GM12878 (cell line): ENCODE results near the gene S1PR2. TPM values are rescaled to one million over a fixed set of nuclear protein-coding genes. Genes with fewer than 3 reads are reported as not detected.

ENCODE experiments used
- ATAC-seq: fragments of 200-7000 bp; cut with Tn5 transposase; 3 replicates; pipeline ENCODE4 v1.9.1; 2020; ENCODE audit warnings: mild to moderate bottlenecking, moderate library complexity
- BruUV-seq: library from RNA; stranded (reverse); fragments of 400-500 nt; replicated peaks from 2 replicates; lab custom pipeline; 2021; lab: Mats Ljungman, UMichigan
- CTCF ChIA-PET: fragments of 300-600 bp; sonication (Branson Sonifier 250); formaldehyde crosslinking; extraction: SDS; loops from one replicate; lab custom pipeline; 2021; ENCODE audit warnings: inconsistent platforms; lab: Yijun Ruan, JAX
- POLR2A ChIA-PET: fragments of 350-600 bp; formaldehyde crosslinking; extraction: SDS; loops from one replicate; lab custom pipeline; 2021; ENCODE audit warnings: inconsistent platforms; lab: Charles Lee
- RAD21 ChIA-PET: fragments of 300-600 bp; sonication (Branson Sonifier 250); formaldehyde crosslinking; loops from one replicate; lab custom pipeline; 2023; ENCODE audit warnings: antibody characterized with exemption; ENCODE audit not compliant: unreplicated experiment; lab: Charles Lee
- SMC1A ChIA-PET: fragments of 300-600 bp; sonication (Branson Sonifier 250); formaldehyde crosslinking; loops from one replicate; lab custom pipeline; 2023; ENCODE audit not compliant: unreplicated experiment, uncharacterized antibody; lab: Charles Lee
- DNase-seq: peaks from one replicate; pipeline ENCODE4 v3.0.0-alpha.2; 2011; ENCODE audit warnings: low read depth, low spot score
- FAIRE-seq: peaks from 3 replicates; lab custom pipeline; 2011; peaks lifted over from hg19 to GRCh38; lab: Jason Lieb, UNC
- H2AFZ ChIP-seq: 2 replicates; pipeline ENCODE4 v1.6.0; 2011; ENCODE audit warnings: low read depth, low read length, control low read depth; ENCODE audit not compliant: control insufficient read depth
- H3K27ac ChIP-seq: 2 replicates; pipeline ENCODE4 v1.5.1; 2011; ENCODE audit warnings: control low read depth; ENCODE audit not compliant: control insufficient read depth, insufficient read depth
- H3K27me3 ChIP-seq, 2 experiments: replicated peaks in 1 of 2; 2 replicates each; pipeline versions ENCODE4 v1.6.0 to v1.6.1; 2011; ENCODE audit warnings: low read length in 1 of 2; ENCODE audit not compliant: control insufficient read depth in 2 of 2, insufficient read depth in 2 of 2
- H3K36me3 ChIP-seq, 2 experiments: 2 replicates each; pipeline ENCODE4 v1.5.1; 2011; ENCODE audit warnings: low read length in 1 of 2; ENCODE audit not compliant: control insufficient read depth in 2 of 2, insufficient read depth in 2 of 2
- H3K4me1 ChIP-seq: 2 replicates; pipeline ENCODE4 v1.6.1; 2011; ENCODE audit warnings: mild to moderate bottlenecking, low read length, moderate library complexity, mixed read lengths; ENCODE audit not compliant: control insufficient read depth, insufficient read depth
- H3K4me2 ChIP-seq: 2 replicates; pipeline ENCODE4 v1.6.0; 2011; ENCODE audit warnings: control low read depth; ENCODE audit not compliant: control insufficient read depth, insufficient read depth
- H3K4me3 ChIP-seq: fragments of 200-600 bp; sonication (generic); 2 replicates; pipeline ENCODE4 v1.5.1; 2016
- H3K79me2 ChIP-seq: 2 replicates; pipeline ENCODE4 v1.6.0; 2011; ENCODE audit warnings: low read length; ENCODE audit not compliant: control insufficient read depth, insufficient read depth
- H3K9ac ChIP-seq: 2 replicates; pipeline ENCODE4 v1.8.0; 2011; ENCODE audit warnings: low read length, control low read depth, mixed read lengths; ENCODE audit not compliant: control insufficient read depth, insufficient read depth
- H3K9me3 ChIP-seq: replicated peaks from 3 replicates; pipeline ENCODE4 v1.5.1; 2011; ENCODE audit warnings: mild to moderate bottlenecking, low read length; ENCODE audit not compliant: control insufficient read depth, insufficient read depth
- H4K20me1 ChIP-seq: 2 replicates; pipeline ENCODE4 v1.6.0; 2011; ENCODE audit not compliant: control insufficient read depth, insufficient read depth
- CBX3 ChIP-seq: fragments of 200-600 bp; sonication (generic); IDR thresholded peaks from 2 replicates; pipeline ENCODE4 v1.6.1; 2016; ENCODE audit warnings: low read depth, borderline replicate concordance
- GATAD2B ChIP-seq: fragments of 450-650 bp; conservative IDR thresholded peaks from 2 replicates; pipeline ENCODE4 v1.6.1; 2017; ENCODE audit warnings: low read depth, mild to moderate bottlenecking, moderate library complexity
- HCFC1 ChIP-seq: fragments of 150-350 bp; IDR thresholded peaks from 2 replicates; pipeline ENCODE4 v1.6.1; 2014; ENCODE audit warnings: low read length
- HDGF ChIP-seq: fragments of 450-650 bp; IDR thresholded peaks from 2 replicates; pipeline ENCODE4 v1.6.1; 2016; ENCODE audit warnings: antibody characterized with exemption
- KAT2A ChIP-seq: conservative IDR thresholded peaks from 2 replicates; pipeline ENCODE4 v1.6.1; 2011; ENCODE audit warnings: low read depth, low read length; ENCODE audit not compliant: control insufficient read depth
- NFYA ChIP-seq: IDR thresholded peaks from 2 replicates; pipeline ENCODE4 v1.6.1; 2011; ENCODE audit warnings: low read depth, mild to moderate bottlenecking, low read length, improper control_type of control experiment, borderline replicate concordance
- PAX8 ChIP-seq: fragments of 450-650 bp; IDR thresholded peaks from 2 replicates; pipeline ENCODE4 v1.6.1; 2017; ENCODE audit warnings: mild to moderate bottlenecking, moderate library complexity
- RAD21 ChIP-seq: IDR thresholded peaks from 2 replicates; pipeline ENCODE4 v1.6.1; 2011; ENCODE audit warnings: mild to moderate bottlenecking, low read depth, low read length, moderate library complexity; ENCODE audit not compliant: insufficient read depth
- RELB ChIP-seq: fragments of 450-650 bp; IDR thresholded peaks from 2 replicates; pipeline ENCODE4 v1.6.1; 2017; ENCODE audit warnings: low read depth, mild to moderate bottlenecking, moderate library complexity
- SIX5 ChIP-seq: IDR thresholded peaks from 2 replicates; pipeline ENCODE4 v1.6.1; 2011; ENCODE audit warnings: mild to moderate bottlenecking, low read depth, low read length, moderate library complexity; ENCODE audit not compliant: severe bottlenecking
- SKIL ChIP-seq: fragments of 450-650 bp; IDR thresholded peaks from 2 replicates; pipeline ENCODE4 v1.6.1; 2017; ENCODE audit warnings: mild to moderate bottlenecking, low read depth, inconsistent platforms; ENCODE audit not compliant: poor library complexity, severe bottlenecking
- SREBF1 ChIP-seq: IDR thresholded peaks from 2 replicates; pipeline ENCODE4 v1.6.1; 2012; ENCODE audit warnings: mild to moderate bottlenecking, low read length
- SREBF2 ChIP-seq: IDR thresholded peaks from 2 replicates; pipeline ENCODE4 v1.6.1; 2012; ENCODE audit warnings: mild to moderate bottlenecking, low read length
- WGBS: methylation state at CpG from one replicate; pipeline ENCODE4 v1.1.6; 2016; ENCODE audit warnings: low lambda C conversion rate; ENCODE audit not compliant: insufficient replicate concordance, insufficient coverage; ENCODE audit errors: missing lambda C conversion rate; 5-methylcytosine and 5-hydroxymethylcytosine counted together
- in situ Hi-C: fragments of 300-500 bp; cut with MboI; formaldehyde crosslinking; loops from 9 replicates; pipeline ENCODE4 v1.14.3; 2018; ENCODE audit warnings: mixed read lengths
- intact Hi-C: fragments of 100-400 bp; cut with micrococcal nuclease; formaldehyde crosslinking; loops from one replicate; pipeline ENCODE4 v1.14.2; 2022; ENCODE audit not compliant: unreplicated experiment
- polyA plus RNA-seq, 11 experiments: library from polyadenylated mRNA; depleted of rRNA in 4 of 11; unstranded in 6 of 11; stranded (reverse) in 5 of 11; fragments of >200 nt; fragmentation: Nextera tagmentation in 4 of 11; fragmentation: Illumina TruSeq in 1 of 11; extraction: Ambion mirVana in 4 of 11; extraction: Trizol in 1 of 11; gene quantifications; 1 replicate in 1 of 11; 2 replicates in 10 of 11; pipeline versions ENCODE4 v1.2.1 to v1.2.3, GENCODE V29; 2011 to 2016; ENCODE audit warnings: inconsistent platforms in 2 of 11, missing spikeins in 2 of 11, low read depth in 1 of 11
- total RNA-seq, 4 experiments: library from RNA; depleted of rRNA in 3 of 4; stranded (reverse); fragments of >200 nt in 3 of 4; fragmentation: Illumina TruSeq in 1 of 4; extraction: Trizol in 1 of 4; gene quantifications; 2 replicates each; pipeline versions ENCODE4 v1.2.1 to v1.2.3, GENCODE V29; 2013 to 2021
- TF ChIP-seq, protein P1 (sequence below): IDR thresholded peaks from 2 replicates; pipeline ENCODE4 v1.6.1; 2012; ENCODE audit warnings: low read depth, low read length, improper control_type of control experiment
- TF ChIP-seq, protein P2 (sequence below): fragments of 450-650 bp; IDR thresholded peaks from 2 replicates; pipeline ENCODE4 v1.6.1; 2018; ENCODE audit warnings: mild to moderate bottlenecking, low read depth, moderate library complexity; ENCODE audit not compliant: partially characterized antibody

The S1PR2 gene
- total and polyA plus RNA-seq, 10 of the 15 experiments (the other 5 are each of a cell fraction or from before 2014, with no cell fraction given), result 4.9 to 26.8 (median 11.6) TPM

DNA sequence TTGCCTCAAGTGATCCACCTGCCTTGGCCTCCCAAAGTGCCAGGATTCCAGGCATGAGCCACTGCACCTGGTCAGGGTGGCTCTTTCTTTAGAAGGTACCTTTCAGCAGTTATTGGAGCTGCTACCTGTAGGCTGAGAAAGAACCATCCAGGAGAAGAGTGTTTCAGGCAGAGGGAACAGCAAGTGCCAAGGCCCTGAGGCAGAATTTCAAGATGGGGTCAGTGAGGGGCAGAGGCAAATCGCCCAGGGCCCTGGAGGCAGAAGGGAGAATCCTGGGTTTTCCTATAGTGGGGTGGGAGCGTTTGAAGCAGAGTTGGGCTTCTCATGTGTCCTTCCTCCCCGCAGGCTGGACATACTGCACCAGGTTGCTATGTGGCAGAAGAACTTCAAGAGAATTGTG, 23.1 kb upstream of the S1PR2 start (continued):
- TF ChIP-seq PAX8 (no peak), GATAD2B (no peak), HDGF (no peak), SIX5 (no peak), SREBF1 (no peak), HCFC1 (no peak), RAD21 (no peak), RELB (no peak), CBX3 (no peak)
- TF ChIP-seq, protein P1, sequence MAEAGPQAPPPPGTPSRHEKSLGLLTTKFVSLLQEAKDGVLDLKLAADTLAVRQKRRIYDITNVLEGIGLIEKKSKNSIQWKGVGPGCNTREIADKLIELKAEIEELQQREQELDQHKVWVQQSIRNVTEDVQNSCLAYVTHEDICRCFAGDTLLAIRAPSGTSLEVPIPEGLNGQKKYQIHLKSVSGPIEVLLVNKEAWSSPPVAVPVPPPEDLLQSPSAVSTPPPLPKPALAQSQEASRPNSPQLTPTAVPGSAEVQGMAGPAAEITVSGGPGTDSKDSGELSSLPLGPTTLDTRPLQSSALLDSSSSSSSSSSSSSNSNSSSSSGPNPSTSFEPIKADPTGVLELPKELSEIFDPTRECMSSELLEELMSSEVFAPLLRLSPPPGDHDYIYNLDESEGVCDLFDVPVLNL, result no peak

GRCh38 chr19:10252707-10253106, 21.6 kb upstream of the S1PR2 start:
- Histone ChIP-seq H3K4me2 (peak overlapping the region; percentile 85), H4K20me1 (no peaks in the 10 kb centered on the region), H3K4me3 (peak overlapping the region; percentile 93), H3K79me2 (peaks cover 22% of the 10 kb centered on the region), H2AFZ (0 out of 2 replicates have a peak overlapping the region, but pooled peaks have one; percentile 99), H3K27me3 (no peaks in the 10 kb centered on the region), H3K27ac (peak overlapping the region; percentile 96), H3K36me3 (peaks cover 12 to 15% of the 10 kb centered on the region in 2 experiments; a peak in 3 of 4 replicates)
- BruUV-seq, result TSS peak; percentile 69
- ATAC-seq (no peak), DNase-seq (no peak)
- RAD21 ChIA-PET, result interaction anchor here (0.6 to 3.6 kb wide), 2 partner anchors 18 to 173 kb away, joined by 6 to 20 read pairs; partner anchors contain the start of gene ICAM1
- POLR2A ChIA-PET, result interaction anchor here (1.0 kb wide), 1 partner anchor 19 kb away, joined by 3 read pairs; no protein-coding TSS in a partner anchor
- CTCF ChIA-PET, result interaction anchor here (1.3 kb wide), 1 partner anchor 136 kb away, joined by 4 read pairs; no protein-coding TSS in a partner anchor
- intact Hi-C loops, result loop anchor here (5.0 kb wide), 1 partner anchor 130 kb away; no protein-coding TSS in a partner anchor
- no peak for TF ChIP-seq SKIL
- TF ChIP-seq, protein P2, sequence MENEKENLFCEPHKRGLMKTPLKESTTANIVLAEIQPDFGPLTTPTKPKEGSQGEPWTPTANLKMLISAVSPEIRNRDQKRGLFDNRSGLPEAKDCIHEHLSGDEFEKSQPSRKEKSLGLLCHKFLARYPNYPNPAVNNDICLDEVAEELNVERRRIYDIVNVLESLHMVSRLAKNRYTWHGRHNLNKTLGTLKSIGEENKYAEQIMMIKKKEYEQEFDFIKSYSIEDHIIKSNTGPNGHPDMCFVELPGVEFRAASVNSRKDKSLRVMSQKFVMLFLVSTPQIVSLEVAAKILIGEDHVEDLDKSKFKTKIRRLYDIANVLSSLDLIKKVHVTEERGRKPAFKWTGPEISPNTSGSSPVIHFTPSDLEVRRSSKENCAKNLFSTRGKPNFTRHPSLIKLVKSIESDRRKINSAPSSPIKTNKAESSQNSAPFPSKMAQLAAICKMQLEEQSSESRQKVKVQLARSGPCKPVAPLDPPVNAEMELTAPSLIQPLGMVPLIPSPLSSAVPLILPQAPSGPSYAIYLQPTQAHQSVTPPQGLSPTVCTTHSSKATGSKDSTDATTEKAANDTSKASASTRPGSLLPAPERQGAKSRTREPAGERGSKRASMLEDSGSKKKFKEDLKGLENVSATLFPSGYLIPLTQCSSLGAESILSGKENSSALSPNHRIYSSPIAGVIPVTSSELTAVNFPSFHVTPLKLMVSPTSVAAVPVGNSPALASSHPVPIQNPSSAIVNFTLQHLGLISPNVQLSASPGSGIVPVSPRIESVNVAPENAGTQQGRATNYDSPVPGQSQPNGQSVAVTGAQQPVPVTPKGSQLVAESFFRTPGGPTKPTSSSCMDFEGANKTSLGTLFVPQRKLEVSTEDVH, result no peak
- TF ChIP-seq KAT2A, result no peak
- TF ChIP-seq NFYA, result no peak
- no peak for TF ChIP-seq SIX5
- TF ChIP-seq SREBF2, result no peak
- TF ChIP-seq, all 136 proteins: peak for 0
- Histone ChIP-seq H3K4me1 (peaks cover 14% of the 10 kb centered on the region), H3K9me3 (no peaks in the 10 kb centered on the region), H3K9ac (peak overlapping the region; percentile 84)
- in situ Hi-C loops, result no loop called here
- SMC1A ChIA-PET, result no interaction called here
- 4% methylated on average over 8 of the region's 8 CpGs for WGBS
- FAIRE-seq, result no peak
